Tibial nerve (tissue), 4 donors: ENCODE measurements around the gene TPSB2. TPM values are rescaled to one million over a fixed set of nuclear protein-coding genes. Genes with fewer than 3 reads are reported as not detected.
"Not testable (repeated sequence)": the region's sequence is repeated elsewhere in the genome, so short reads cannot be mapped to it uniquely, and the experiment has no call there.

ENCODE experiments used
- DNase-seq, 2 donors: peaks; one replicate each; pipeline ENCODE4 v3.0.0-alpha.2; 2019; ENCODE audit warnings: low spot score in 2 of 2
- H3K27ac ChIP-seq, 4 donors: fragments of 200-600 bp; sonication (generic) in 3 of 4; one replicate each; pipeline ENCODE4 v1.5.1; 2017 to 2019; ENCODE audit warnings: mild to moderate bottlenecking in 1 of 4
- H3K27me3 ChIP-seq, 2 donors: fragments of 200-600 bp; sonication (generic) in 1 of 2; one replicate each; pipeline versions ENCODE4 v1.5.1 to v1.6.0; 2017 to 2019
- H3K36me3 ChIP-seq, 3 donors: fragments of 200-600 bp; sonication (generic); one replicate each; pipeline ENCODE4 v1.5.1; 2018 to 2019
- H3K4me1 ChIP-seq, 4 donors: fragments of 200-600 bp; sonication (generic) in 3 of 4; one replicate each; pipeline ENCODE4 v1.5.1; 2017 to 2019
- H3K4me3 ChIP-seq, 4 donors: fragments of 200-600 bp; sonication (generic) in 3 of 4; one replicate each; pipeline ENCODE4 v1.5.1; 2017 to 2019; ENCODE audit warnings: mild to moderate bottlenecking in 1 of 4, moderate library complexity in 1 of 4
- H3K9me3 ChIP-seq, 4 donors: fragments of 200-600 bp; sonication (generic) in 3 of 4; one replicate each; pipeline ENCODE4 v1.5.1; 2017 to 2019
- EP300 ChIP-seq, 2 donors: sonication (generic); formaldehyde crosslinking; IDR thresholded peaks; one replicate each; pipeline ENCODE4 v1.6.1; 2017; ENCODE audit warnings: antibody characterized with exemption in 2 of 2, mild to moderate bottlenecking in 1 of 2
- POLR2A ChIP-seq, 2 donors: fragments of 450-650 bp; IDR thresholded peaks; one replicate each; pipeline ENCODE4 v1.6.1; 2017; ENCODE audit warnings: antibody characterized with exemption in 2 of 2, mild to moderate bottlenecking in 2 of 2, moderate library complexity in 2 of 2
- WGBS, 2 donors: methylation state at CpG; one replicate each; pipeline ENCODE4 v1.1.5; 2018; 5-methylcytosine and 5-hydroxymethylcytosine counted together
- total RNA-seq, 4 donors: library from RNA; depleted of rRNA; stranded (reverse); fragments of >200 nt; gene quantifications; one replicate each; pipeline ENCODE4 v1.1.0, GENCODE V29; 2016
- TF ChIP-seq, protein P1 (sequence below), 5 experiments: fragments of 200-600 bp in 3 of 5; fragments of 450-650 bp in 2 of 5; sonication (generic) in 3 of 5; IDR thresholded peaks; one replicate each; pipeline ENCODE4 v1.5.1; 2016 to 2019; ENCODE audit warnings: antibody characterized with exemption in 5 of 5, mild to moderate bottlenecking in 3 of 5, moderate library complexity in 2 of 5

The TPSB2 gene
- total RNA-seq, 4 donors from 2014 or later: 14.7 to 59.0 (median 29.1) TPM

DNA sequence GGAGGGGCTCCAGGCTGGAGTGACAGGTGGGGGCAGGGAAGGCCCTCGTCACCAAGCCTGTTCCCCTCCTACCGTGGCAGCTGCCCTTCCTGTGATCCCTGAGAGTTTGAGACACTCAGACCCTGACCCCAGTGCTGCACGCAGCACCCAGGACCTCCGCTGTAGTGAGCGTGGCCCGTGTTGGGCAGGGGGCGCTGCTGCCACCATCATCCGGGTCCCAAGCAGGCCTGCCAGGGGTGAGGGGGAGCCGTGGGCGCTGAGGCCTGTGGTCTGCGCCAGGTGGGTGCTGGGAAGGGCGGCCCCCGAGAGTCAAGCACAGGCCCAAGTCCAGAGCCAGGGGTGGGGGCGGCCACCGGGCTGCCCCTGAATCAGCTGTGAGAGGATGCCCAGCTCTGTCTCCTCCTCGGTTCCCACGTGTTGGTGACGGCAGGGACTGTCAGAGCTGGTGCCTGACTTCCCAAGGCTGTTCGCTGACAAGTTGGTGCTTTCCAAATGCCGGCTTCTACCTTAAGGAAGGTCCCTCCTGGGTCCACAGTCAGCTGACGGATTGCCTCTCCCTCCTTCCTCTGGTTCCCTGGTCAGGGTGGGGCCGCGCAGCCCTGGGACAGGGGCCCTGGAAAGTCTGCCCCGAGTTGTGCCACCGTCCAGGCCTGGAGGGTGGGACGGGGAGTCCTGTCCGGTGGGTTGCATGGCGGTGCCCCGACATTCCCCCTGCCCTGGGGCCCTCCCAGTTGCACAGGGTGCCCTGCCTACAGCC, 36.0 kb downstream of the TPSB2 start:
- H3K27ac ChIP-seq: no peak overlapping the region
- no peaks in the 10 kb centered on the region for H3K9me3 ChIP-seq
- DNase-seq: no peak
- TF ChIP-seq, protein P1, sequence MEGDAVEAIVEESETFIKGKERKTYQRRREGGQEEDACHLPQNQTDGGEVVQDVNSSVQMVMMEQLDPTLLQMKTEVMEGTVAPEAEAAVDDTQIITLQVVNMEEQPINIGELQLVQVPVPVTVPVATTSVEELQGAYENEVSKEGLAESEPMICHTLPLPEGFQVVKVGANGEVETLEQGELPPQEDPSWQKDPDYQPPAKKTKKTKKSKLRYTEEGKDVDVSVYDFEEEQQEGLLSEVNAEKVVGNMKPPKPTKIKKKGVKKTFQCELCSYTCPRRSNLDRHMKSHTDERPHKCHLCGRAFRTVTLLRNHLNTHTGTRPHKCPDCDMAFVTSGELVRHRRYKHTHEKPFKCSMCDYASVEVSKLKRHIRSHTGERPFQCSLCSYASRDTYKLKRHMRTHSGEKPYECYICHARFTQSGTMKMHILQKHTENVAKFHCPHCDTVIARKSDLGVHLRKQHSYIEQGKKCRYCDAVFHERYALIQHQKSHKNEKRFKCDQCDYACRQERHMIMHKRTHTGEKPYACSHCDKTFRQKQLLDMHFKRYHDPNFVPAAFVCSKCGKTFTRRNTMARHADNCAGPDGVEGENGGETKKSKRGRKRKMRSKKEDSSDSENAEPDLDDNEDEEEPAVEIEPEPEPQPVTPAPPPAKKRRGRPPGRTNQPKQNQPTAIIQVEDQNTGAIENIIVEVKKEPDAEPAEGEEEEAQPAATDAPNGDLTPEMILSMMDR (IDR thresholded peaks at IDR 0.05): no peak
- TF ChIP-seq POLR2A (IDR thresholded peaks at IDR 0.05): no peak
- TF ChIP-seq EP300 (IDR thresholded peaks at IDR 0.05): no peak
- WGBS, 2 donors: 66 to 78% methylated on average over 14 to 25 of the region's 29 CpGs
- H3K27me3 ChIP-seq: peaks cover 0 to 32% of the 10 kb centered on the region in 2 donors
- H3K36me3 ChIP-seq: no peaks in the 10 kb centered on the region
- peaks cover 0 to 6% (median 0%) of the 10 kb centered on the region in 4 donors for H3K4me1 ChIP-seq
- no peak overlapping the region for H3K4me3 ChIP-seq

DNA sequence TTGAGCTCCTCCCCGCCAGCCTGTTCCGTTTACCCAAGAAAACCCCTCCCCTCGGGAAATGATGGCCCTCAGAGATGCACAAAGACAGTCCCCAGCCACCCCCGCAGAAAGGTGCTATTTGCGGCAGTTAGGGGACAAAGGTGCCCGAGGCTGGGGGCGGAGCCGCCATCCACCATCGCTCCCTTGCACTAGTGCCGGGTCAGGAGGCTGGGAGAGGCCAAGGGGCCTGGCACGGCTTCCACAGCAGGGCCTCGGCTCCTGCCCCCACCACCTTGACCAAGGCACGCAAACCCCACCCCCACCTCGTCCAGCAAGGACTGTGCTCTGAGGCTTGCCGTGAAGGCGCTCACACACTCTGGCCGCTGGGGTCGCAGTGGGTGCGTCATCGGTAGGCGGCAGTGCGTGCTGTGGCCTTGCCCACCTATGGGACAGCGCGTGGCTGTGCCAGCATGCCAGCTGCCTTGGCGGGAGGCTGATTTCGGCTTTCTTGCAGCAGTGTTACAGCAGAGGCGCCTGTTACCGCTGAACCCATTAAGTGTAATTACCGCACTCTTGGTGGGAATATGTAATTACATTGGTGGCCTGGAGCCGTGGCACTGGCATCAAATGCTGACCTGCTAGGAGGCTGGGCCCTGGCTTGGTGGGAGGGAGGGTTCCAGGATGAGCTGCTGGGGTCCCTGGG, 36.7 kb downstream of the TPSB2 start:
- no peaks in the 10 kb centered on the region for H3K36me3 ChIP-seq
- H3K27me3 ChIP-seq: peaks cover 0 to 32% of the 10 kb centered on the region in 2 donors

DNA sequence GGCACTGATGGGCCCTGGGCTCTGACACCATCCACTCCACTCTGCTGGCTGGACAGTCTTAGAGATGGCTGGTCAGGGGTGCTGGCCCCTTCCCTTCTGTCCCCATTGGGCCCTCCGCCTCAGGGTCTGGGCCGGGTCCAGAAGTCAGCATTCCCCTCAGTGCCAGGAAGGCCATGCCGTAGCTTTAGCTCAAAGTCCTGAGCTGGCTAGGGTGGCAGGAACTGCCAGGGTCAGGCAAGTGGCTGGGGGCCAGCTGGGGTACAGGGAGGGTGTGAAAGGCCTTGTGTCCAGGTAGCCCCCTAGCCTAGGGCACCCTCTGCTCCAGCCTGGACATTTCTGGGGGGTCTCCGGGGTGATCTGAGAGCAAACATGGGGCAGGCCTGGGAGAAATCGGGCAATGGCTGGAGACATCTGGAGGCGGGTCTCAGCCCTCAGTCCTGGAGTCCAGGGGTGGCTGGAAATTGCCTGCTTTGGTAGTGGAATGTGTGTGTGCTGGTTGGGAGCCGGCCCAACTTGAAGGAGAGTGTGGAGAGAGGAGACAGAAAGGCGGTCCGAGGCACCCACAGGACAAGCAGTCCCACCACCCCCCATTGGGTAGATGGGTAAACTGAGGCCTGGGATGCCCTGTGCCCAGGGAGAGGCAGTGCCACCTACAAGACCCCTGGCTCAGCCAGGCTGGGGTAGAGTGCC, 37.5 kb downstream of the TPSB2 start:
- Histone ChIP-seq H3K4me1 (peaks cover 0 to 6% (median 0%) of the 10 kb centered on the region in 4 donors), H3K27ac (no peak overlapping the region), H3K36me3 (no peaks in the 10 kb centered on the region), H3K9me3 (no peaks in the 10 kb centered on the region), H3K4me3 (no peak overlapping the region), H3K27me3 (peaks cover 0 to 32% of the 10 kb centered on the region in 2 donors)
- TF ChIP-seq EP300 (IDR thresholded peaks at IDR 0.05): no peak
- TF ChIP-seq, protein P1 (IDR thresholded peaks at IDR 0.05): no peak
- no peak for TF ChIP-seq POLR2A (IDR thresholded peaks at IDR 0.05)
- DNase-seq: no peak
- 61 to 79% methylated on average over 8 of the region's 9 CpGs for WGBS, 2 donors

More for the DNA sequence above, 36.7 kb downstream of the TPSB2 start:
- no peak overlapping the region for H3K4me3 ChIP-seq
- DNase-seq: no peak
- WGBS, 2 donors: 62 to 67% methylated on average over 25 to 29 of the region's 30 CpGs
- H3K9me3 ChIP-seq: no peaks in the 10 kb centered on the region
- H3K27ac ChIP-seq: no peak overlapping the region
- TF ChIP-seq POLR2A (IDR thresholded peaks at IDR 0.05) (no peak), EP300 (IDR thresholded peaks at IDR 0.05) (no peak)
- TF ChIP-seq, protein P1 (IDR thresholded peaks at IDR 0.05): no peak
- peaks cover 0 to 6% (median 0%) of the 10 kb centered on the region in 4 donors for H3K4me1 ChIP-seq

DNA sequence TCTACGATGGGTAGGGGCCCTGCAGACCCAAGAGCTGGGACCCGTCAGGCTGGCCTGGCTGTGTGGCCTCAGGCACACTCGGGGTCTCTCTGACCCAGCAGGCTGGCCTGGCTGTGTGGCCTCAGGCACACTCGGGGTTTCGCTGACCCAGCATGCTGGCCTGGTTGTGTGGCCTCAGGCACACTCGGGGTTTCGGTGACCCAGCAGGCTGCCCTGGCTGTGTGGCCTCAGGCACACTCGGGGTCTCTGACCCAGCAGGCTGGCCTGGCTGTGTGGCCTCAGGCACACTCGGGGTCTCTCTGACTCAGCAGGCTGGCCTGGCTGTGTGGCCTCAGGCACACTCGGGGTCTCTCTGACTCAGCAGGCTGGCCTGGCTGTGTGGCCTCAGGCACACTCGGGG, 39.2 kb downstream of the TPSB2 start:
- H3K9me3 ChIP-seq, H3K27ac ChIP-seq, H3K4me1 ChIP-seq, H3K36me3 ChIP-seq, H3K4me3 ChIP-seq, DNase-seq: not testable (repeated sequence)
- 91% methylated on average over 8 of the region's 11 CpGs; no CpG with 5 or more reads in 1 of the 2 donors for WGBS, 2 donors
- peaks cover 0 to 25% of the 10 kb centered on the region in 2 donors for H3K27me3 ChIP-seq

DNA sequence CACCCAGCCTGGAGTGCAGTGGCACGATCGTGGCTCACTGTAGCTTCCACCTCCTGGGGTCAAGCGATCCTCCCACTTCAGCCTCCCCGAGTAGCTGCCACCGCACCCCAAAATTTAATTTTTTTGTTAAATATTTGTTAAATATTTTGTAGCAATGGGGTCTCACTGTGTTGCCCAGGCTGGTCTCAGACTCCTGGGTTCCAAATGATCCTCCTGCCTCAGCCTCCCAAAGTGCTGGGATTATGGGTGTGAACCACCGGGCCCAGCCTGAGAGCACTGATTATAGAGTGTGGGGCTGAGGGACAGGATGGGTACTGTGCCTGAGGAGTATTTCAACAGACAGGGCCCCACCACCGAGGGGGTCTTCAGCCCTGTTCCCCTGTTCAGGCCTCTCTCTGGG, 40.5 kb downstream of the TPSB2 start:
- Histone ChIP-seq H3K27me3 (peaks cover 0 to 16% of the 10 kb centered on the region in 2 donors), H3K36me3 (no peaks in the 10 kb centered on the region), H3K4me1 (peaks cover 0 to 2% (median 0%) of the 10 kb centered on the region in 4 donors), H3K27ac (no peak overlapping the region), H3K4me3 (no peak overlapping the region), H3K9me3 (no peaks in the 10 kb centered on the region)
- 76% methylated on average over 7 of the region's 7 CpGs for WGBS, 2 donors
- no peak for DNase-seq
- TF ChIP-seq EP300 (IDR thresholded peaks at IDR 0.05) (no peak), POLR2A (IDR thresholded peaks at IDR 0.05) (no peak)
- TF ChIP-seq, protein P1 (IDR thresholded peaks at IDR 0.05): no peak
